Liver (tissue), 9 donors: ENCODE measurements around the gene SELENOH. TPM values are rescaled to one million over a fixed set of nuclear protein-coding genes. Genes with fewer than 3 reads are reported as not detected.

ENCODE experiments used
- DNase-seq: peaks from one replicate; pipeline ENCODE4 v3.0.0-alpha.2; 2017; ENCODE audit warnings: low spot score
- H3K27ac ChIP-seq, 2 donors: one replicate each; pipeline ENCODE4 v1.7.0; 2013; ENCODE audit warnings: inconsistent platforms in 2 of 2, low read length in 2 of 2, control low read depth in 1 of 2, low read depth in 1 of 2, mild to moderate bottlenecking in 1 of 2
- H3K27me3 ChIP-seq, 4 donors: one replicate each; pipeline versions ENCODE4 v1.6.1 to v1.7.0; 2013; ENCODE audit warnings: low read length in 3 of 4, inconsistent platforms in 1 of 4, mild to moderate bottlenecking in 1 of 4, moderate library complexity in 1 of 4; ENCODE audit not compliant: control insufficient read depth in 4 of 4, insufficient read depth in 4 of 4
- H3K36me3 ChIP-seq, 4 donors: one replicate each; pipeline versions ENCODE4 v1.6.1 to v1.7.0; 2013; ENCODE audit warnings: low read length in 3 of 4, mild to moderate bottlenecking in 3 of 4, low read depth in 1 of 4, moderate library complexity in 1 of 4; ENCODE audit not compliant: control insufficient read depth in 4 of 4, insufficient read depth in 3 of 4
- H3K4me1 ChIP-seq, 4 donors: one replicate each; pipeline versions ENCODE4 v1.6.1 to v1.7.0; 2013; ENCODE audit warnings: low read length in 3 of 4, mild to moderate bottlenecking in 3 of 4, moderate library complexity in 1 of 4; ENCODE audit not compliant: control insufficient read depth in 4 of 4, insufficient read depth in 4 of 4
- H3K4me3 ChIP-seq, 3 donors: one replicate each; pipeline versions ENCODE4 v1.6.1 to v1.7.0; 2013; ENCODE audit warnings: low read length in 3 of 3, control low read depth in 1 of 3, low read depth in 1 of 3, mild to moderate bottlenecking in 1 of 3
- H3K9ac ChIP-seq, 2 donors: one replicate each; pipeline ENCODE4 v1.7.0; 2013; ENCODE audit warnings: low read length in 2 of 2, mild to moderate bottlenecking in 2 of 2, moderate library complexity in 2 of 2, control low read depth in 1 of 2, low read depth in 1 of 2
- H3K9me3 ChIP-seq, 4 donors: one replicate each; pipeline versions ENCODE4 v1.6.1 to v1.7.0; 2013; ENCODE audit warnings: low read length in 3 of 4; ENCODE audit not compliant: control insufficient read depth in 4 of 4
- EGR1 ChIP-seq, 2 donors: IDR thresholded peaks; 2 replicates each; pipeline ENCODE4 v1.6.1; 2016 to 2018; ENCODE audit warnings: antibody characterized with exemption in 2 of 2, low read depth in 2 of 2
- FOXA1 ChIP-seq: IDR thresholded peaks from 2 replicates; pipeline ENCODE4 v1.6.1; 2016; ENCODE audit warnings: antibody characterized with exemption
- FOXA2 ChIP-seq: IDR thresholded peaks from 2 replicates; pipeline ENCODE4 v1.6.1; 2016; ENCODE audit warnings: antibody characterized with exemption
- GABPA ChIP-seq, 2 donors: IDR thresholded peaks in 1 of 2; conservative IDR thresholded peaks in 1 of 2; 2 replicates each; pipeline ENCODE4 v1.6.1; 2016; ENCODE audit warnings: antibody characterized with exemption in 2 of 2, mild to moderate bottlenecking in 1 of 2, moderate library complexity in 1 of 2
- HNF4A ChIP-seq, 2 donors: conservative IDR thresholded peaks; 2 replicates each; pipeline ENCODE4 v1.6.1; 2016; ENCODE audit warnings: antibody characterized with exemption in 2 of 2, mild to moderate bottlenecking in 2 of 2
- HNF4G ChIP-seq: IDR thresholded peaks from 2 replicates; pipeline ENCODE4 v1.6.1; 2016; ENCODE audit warnings: antibody characterized with exemption
- JUND ChIP-seq, 2 donors: IDR thresholded peaks; 2 replicates each; pipeline ENCODE4 v1.6.1; 2016; ENCODE audit warnings: antibody characterized with exemption in 2 of 2
- NR2F2 ChIP-seq: IDR thresholded peaks from 2 replicates; pipeline ENCODE4 v1.6.1; 2016; ENCODE audit warnings: antibody characterized with exemption
- RAD21 ChIP-seq, 2 donors: IDR thresholded peaks; 2 replicates each; pipeline ENCODE4 v1.6.1; 2016; ENCODE audit warnings: antibody characterized with exemption in 2 of 2, mild to moderate bottlenecking in 2 of 2
- RXRA ChIP-seq, 2 donors: IDR thresholded peaks; 2 replicates each; pipeline ENCODE4 v1.6.1; 2017 to 2018; ENCODE audit warnings: antibody characterized with exemption in 2 of 2, mild to moderate bottlenecking in 1 of 2
- SP1 ChIP-seq: IDR thresholded peaks from 2 replicates; pipeline ENCODE4 v1.6.1; 2018; ENCODE audit warnings: antibody characterized with exemption, mild to moderate bottlenecking
- TAF1 ChIP-seq: conservative IDR thresholded peaks from 2 replicates; pipeline ENCODE4 v1.6.1; 2016; ENCODE audit warnings: antibody characterized with exemption, mild to moderate bottlenecking
- YY1 ChIP-seq: IDR thresholded peaks from 2 replicates; pipeline ENCODE4 v1.6.1; 2016; ENCODE audit warnings: antibody characterized with exemption, mild to moderate bottlenecking
- WGBS: extraction: QIAGEN DNeasy Blood & Tissue Kit; methylation state at CpG from one replicate; pipeline ENCODE4 v1.1.7; 2013; 5-methylcytosine and 5-hydroxymethylcytosine counted together
- polyA plus RNA-seq, 2 donors: library from polyadenylated mRNA; stranded (reverse) in 1 of 2; unstranded in 1 of 2; fragments of 200-250 nt in 1 of 2; fragments of >200 nt in 1 of 2; fragmentation: Nextera tagmentation in 1 of 2; extraction: Ambion mirVana in 1 of 2; gene quantifications; one replicate each; pipeline versions ENCODE4 v1.2.1 to v1.2.3, GENCODE V29; 2013 to 2015
- total RNA-seq, 2 donors: library from RNA; depleted of rRNA; stranded (reverse); fragments of >200 nt; gene quantifications; one replicate each; pipeline ENCODE4 v1.2.3, GENCODE V29; 2014
- TF ChIP-seq, protein P1 (sequence below): IDR thresholded peaks from 2 replicates; pipeline ENCODE4 v1.6.1; 2016; ENCODE audit warnings: antibody characterized with exemption
- TF ChIP-seq, protein P2 (sequence below): IDR thresholded peaks from 2 replicates; pipeline ENCODE4 v1.6.1; 2016; ENCODE audit warnings: antibody characterized with exemption, mild to moderate bottlenecking
- TF ChIP-seq, protein P3 (sequence below): IDR thresholded peaks from 2 replicates; pipeline ENCODE4 v1.6.1; 2016; ENCODE audit warnings: antibody characterized with exemption
- TF ChIP-seq, protein P4 (sequence below): fragments of 150-350 bp; IDR thresholded peaks from 2 replicates; pipeline ENCODE4 v1.5.1; 2017; ENCODE audit warnings: improper control_type of control experiment, low read depth, low read length; ENCODE audit not compliant: missing input control
- TF ChIP-seq, protein P5 (sequence below): IDR thresholded peaks from 2 replicates; pipeline ENCODE4 v1.6.1; 2016; ENCODE audit warnings: antibody characterized with exemption
- donor health status: healthy.
- donor health status: healthy.
- donor health status: healthy.
- donor health status: healthy.
- donor health status: healthy.

Gene SELENOH
- total and polyA plus RNA-seq, 4 donors = 42.2 to 129 (median 71.4) TPM

DNA sequence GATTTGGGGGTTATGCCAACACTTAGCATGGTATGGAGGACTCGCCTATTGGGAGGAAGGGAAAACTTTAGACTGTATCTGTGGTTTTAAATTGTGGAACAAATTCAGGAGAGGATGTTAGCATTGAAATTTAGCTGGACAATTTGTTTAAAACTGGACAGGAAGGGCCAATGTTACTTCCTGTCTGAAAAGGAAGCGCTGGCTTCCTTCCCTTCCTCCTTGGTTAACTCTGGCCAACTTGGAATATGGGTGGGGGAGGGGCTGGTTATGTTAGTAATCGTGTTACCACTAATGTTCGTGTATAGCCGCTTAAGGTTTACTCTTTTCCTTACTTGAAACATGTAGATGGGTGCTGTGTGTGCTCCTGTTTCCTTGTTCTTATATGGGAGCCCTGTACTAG is 34.2 kb downstream of the SELENOH start:
- Histone ChIP-seq H3K4me3 (no peak overlapping the region), H3K9me3 (no peaks in the 10 kb centered on the region), H3K4me1 (peaks cover 15 to 83% (median 76%) of the 10 kb centered on the region in 4 donors), H3K9ac (no peak overlapping the region), H3K36me3 (no peaks in the 10 kb centered on the region), H3K27ac (peak overlapping the region; percentile 32 to 44), H3K27me3 (no peaks in the 10 kb centered on the region)
- no peak for DNase-seq
- TF ChIP-seq TAF1 (no peak), HNF4A (conservative IDR thresholded peaks at IDR 0.05) (no peak), EGR1 (IDR thresholded peaks at IDR 0.05; ENCODE audit: low read depth in 2 of 2) (peak; percentile 39 to 50), RAD21 (IDR thresholded peaks at IDR 0.05) (no peak), GABPA (IDR thresholded peaks at IDR 0.05 in 1 of 2, conservative IDR thresholded peaks at IDR 0.05 in 1 of 2) (peak in 1 of 2 donors; percentile 31), JUND (IDR thresholded peaks at IDR 0.05) (no peak), SP1 (no peak), NR2F2 (peak; percentile 43), RXRA (IDR thresholded peaks at IDR 0.05) (no peak), FOXA1 (no peak), YY1 (no peak), FOXA2 (no peak)
- TF ChIP-seq, protein P1, sequence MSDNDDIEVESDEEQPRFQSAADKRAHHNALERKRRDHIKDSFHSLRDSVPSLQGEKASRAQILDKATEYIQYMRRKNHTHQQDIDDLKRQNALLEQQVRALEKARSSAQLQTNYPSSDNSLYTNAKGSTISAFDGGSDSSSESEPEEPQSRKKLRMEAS = peak; percentile 53
- TF ChIP-seq, protein P2, sequence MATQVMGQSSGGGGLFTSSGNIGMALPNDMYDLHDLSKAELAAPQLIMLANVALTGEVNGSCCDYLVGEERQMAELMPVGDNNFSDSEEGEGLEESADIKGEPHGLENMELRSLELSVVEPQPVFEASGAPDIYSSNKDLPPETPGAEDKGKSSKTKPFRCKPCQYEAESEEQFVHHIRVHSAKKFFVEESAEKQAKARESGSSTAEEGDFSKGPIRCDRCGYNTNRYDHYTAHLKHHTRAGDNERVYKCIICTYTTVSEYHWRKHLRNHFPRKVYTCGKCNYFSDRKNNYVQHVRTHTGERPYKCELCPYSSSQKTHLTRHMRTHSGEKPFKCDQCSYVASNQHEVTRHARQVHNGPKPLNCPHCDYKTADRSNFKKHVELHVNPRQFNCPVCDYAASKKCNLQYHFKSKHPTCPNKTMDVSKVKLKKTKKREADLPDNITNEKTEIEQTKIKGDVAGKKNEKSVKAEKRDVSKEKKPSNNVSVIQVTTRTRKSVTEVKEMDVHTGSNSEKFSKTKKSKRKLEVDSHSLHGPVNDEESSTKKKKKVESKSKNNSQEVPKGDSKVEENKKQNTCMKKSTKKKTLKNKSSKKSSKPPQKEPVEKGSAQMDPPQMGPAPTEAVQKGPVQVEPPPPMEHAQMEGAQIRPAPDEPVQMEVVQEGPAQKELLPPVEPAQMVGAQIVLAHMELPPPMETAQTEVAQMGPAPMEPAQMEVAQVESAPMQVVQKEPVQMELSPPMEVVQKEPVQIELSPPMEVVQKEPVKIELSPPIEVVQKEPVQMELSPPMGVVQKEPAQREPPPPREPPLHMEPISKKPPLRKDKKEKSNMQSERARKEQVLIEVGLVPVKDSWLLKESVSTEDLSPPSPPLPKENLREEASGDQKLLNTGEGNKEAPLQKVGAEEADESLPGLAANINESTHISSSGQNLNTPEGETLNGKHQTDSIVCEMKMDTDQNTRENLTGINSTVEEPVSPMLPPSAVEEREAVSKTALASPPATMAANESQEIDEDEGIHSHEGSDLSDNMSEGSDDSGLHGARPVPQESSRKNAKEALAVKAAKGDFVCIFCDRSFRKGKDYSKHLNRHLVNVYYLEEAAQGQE = no peak
- TF ChIP-seq, protein P3, sequence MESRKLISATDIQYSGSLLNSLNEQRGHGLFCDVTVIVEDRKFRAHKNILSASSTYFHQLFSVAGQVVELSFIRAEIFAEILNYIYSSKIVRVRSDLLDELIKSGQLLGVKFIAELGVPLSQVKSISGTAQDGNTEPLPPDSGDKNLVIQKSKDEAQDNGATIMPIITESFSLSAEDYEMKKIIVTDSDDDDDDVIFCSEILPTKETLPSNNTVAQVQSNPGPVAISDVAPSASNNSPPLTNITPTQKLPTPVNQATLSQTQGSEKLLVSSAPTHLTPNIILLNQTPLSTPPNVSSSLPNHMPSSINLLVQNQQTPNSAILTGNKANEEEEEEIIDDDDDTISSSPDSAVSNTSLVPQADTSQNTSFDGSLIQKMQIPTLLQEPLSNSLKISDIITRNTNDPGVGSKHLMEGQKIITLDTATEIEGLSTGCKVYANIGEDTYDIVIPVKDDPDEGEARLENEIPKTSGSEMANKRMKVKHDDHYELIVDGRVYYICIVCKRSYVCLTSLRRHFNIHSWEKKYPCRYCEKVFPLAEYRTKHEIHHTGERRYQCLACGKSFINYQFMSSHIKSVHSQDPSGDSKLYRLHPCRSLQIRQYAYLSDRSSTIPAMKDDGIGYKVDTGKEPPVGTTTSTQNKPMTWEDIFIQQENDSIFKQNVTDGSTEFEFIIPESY = no peak
- TF ChIP-seq, protein P4, sequence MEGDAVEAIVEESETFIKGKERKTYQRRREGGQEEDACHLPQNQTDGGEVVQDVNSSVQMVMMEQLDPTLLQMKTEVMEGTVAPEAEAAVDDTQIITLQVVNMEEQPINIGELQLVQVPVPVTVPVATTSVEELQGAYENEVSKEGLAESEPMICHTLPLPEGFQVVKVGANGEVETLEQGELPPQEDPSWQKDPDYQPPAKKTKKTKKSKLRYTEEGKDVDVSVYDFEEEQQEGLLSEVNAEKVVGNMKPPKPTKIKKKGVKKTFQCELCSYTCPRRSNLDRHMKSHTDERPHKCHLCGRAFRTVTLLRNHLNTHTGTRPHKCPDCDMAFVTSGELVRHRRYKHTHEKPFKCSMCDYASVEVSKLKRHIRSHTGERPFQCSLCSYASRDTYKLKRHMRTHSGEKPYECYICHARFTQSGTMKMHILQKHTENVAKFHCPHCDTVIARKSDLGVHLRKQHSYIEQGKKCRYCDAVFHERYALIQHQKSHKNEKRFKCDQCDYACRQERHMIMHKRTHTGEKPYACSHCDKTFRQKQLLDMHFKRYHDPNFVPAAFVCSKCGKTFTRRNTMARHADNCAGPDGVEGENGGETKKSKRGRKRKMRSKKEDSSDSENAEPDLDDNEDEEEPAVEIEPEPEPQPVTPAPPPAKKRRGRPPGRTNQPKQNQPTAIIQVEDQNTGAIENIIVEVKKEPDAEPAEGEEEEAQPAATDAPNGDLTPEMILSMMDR = no peak
- WGBS = 56% methylated on average over 5 of the region's 5 CpGs

- H3K27me3 ChIP-seq = no peaks in the 10 kb centered on the region
- TF ChIP-seq HNF4G = no peak
- no peak for TF ChIP-seq SP1
- TF ChIP-seq, protein P3 = no peak
- TF ChIP-seq, protein P5, sequence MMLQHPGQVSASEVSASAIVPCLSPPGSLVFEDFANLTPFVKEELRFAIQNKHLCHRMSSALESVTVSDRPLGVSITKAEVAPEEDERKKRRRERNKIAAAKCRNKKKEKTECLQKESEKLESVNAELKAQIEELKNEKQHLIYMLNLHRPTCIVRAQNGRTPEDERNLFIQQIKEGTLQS = no peak
- TF ChIP-seq, protein P4 = no peak
- TF ChIP-seq, protein P1 = no peak
- TF ChIP-seq JUND (IDR thresholded peaks at IDR 0.05) = no peak
- TF ChIP-seq GABPA (IDR thresholded peaks at IDR 0.05 in 1 of 2, conservative IDR thresholded peaks at IDR 0.05 in 1 of 2) = no peak
- TF ChIP-seq RAD21 (IDR thresholded peaks at IDR 0.05) = no peak
- no peak for TF ChIP-seq EGR1 (IDR thresholded peaks at IDR 0.05; ENCODE audit: low read depth in 2 of 2)
- TF ChIP-seq YY1 = no peak
- no peak for TF ChIP-seq FOXA1
- TF ChIP-seq FOXA2 = no peak
- TF ChIP-seq TAF1 = no peak
- no peak for TF ChIP-seq HNF4A (conservative IDR thresholded peaks at IDR 0.05)
- TF ChIP-seq RXRA (IDR thresholded peaks at IDR 0.05) = no peak
- H3K4me3 ChIP-seq = no peak overlapping the region
- H3K9ac ChIP-seq = no peak overlapping the region
- H3K9me3 ChIP-seq = no peaks in the 10 kb centered on the region
- H3K36me3 ChIP-seq = no peaks in the 10 kb centered on the region
- H3K27ac ChIP-seq = peak overlapping the region; percentile 32 to 44
- DNase-seq = no peak
- H3K4me1 ChIP-seq = peaks cover 15 to 83% (median 73%) of the 10 kb centered on the region in 4 donors
- 79% methylated on average over 3 of the region's 3 CpGs for WGBS
Observed at GRCh38 chr11:57776031-57776521, 34.8 kb downstream of the SELENOH start.
